H9 (cell line): ENCODE measurements around the gene SNX33. TPM values are rescaled to one million over a fixed set of nuclear protein-coding genes. Genes with fewer than 3 reads are reported as not detected.
A peak's percentile ranks its signal among the peaks of the same experiment; 100 is the strongest.

ENCODE experiments used
- DNase-seq: peaks from one replicate; pipeline ENCODE4 v3.0.0-alpha.2; 2017
- H2AFZ ChIP-seq: one replicate; pipeline ENCODE4 v1.6.1; 2013; ENCODE audit warnings: mild to moderate bottlenecking, low read length, control low read depth, moderate library complexity
- H2AK5ac ChIP-seq: 2 replicates; pipeline ENCODE4 v1.6.1; 2013; ENCODE audit warnings: low read length, control low read depth, mixed read lengths; ENCODE audit not compliant: insufficient read length
- H2BK120ac ChIP-seq: one replicate; pipeline ENCODE4 v1.6.1; 2013; ENCODE audit warnings: low read depth, mild to moderate bottlenecking, low read length, control low read depth, inconsistent platforms; ENCODE audit not compliant: poor library complexity, severe bottlenecking
- H2BK12ac ChIP-seq: 2 replicates; pipeline ENCODE4 v1.6.1; 2013; ENCODE audit warnings: low read length, control low read depth, mixed read lengths, low read depth; ENCODE audit not compliant: insufficient read length
- H2BK15ac ChIP-seq: 2 replicates; pipeline ENCODE4 v1.6.1; 2013; ENCODE audit warnings: low read depth, low read length, control low read depth
- H2BK20ac ChIP-seq: one replicate; pipeline ENCODE4 v1.6.1; 2013; ENCODE audit warnings: low read depth, mild to moderate bottlenecking, low read length, control low read depth, inconsistent platforms; ENCODE audit not compliant: poor library complexity, severe bottlenecking
- H2BK5ac ChIP-seq: 2 replicates; pipeline ENCODE4 v1.6.1; 2013; ENCODE audit warnings: low read length, control low read depth, mixed read lengths; ENCODE audit not compliant: insufficient read length
- H3K14ac ChIP-seq: 2 replicates; pipeline ENCODE4 v1.6.1; 2013; ENCODE audit warnings: low read length, control low read depth; ENCODE audit not compliant: insufficient read depth
- H3K18ac ChIP-seq: 2 replicates; pipeline ENCODE4 v1.6.1; 2013; ENCODE audit warnings: low read depth, mild to moderate bottlenecking, mixed read lengths, low read length, control low read depth; ENCODE audit not compliant: insufficient read length
- H3K23ac ChIP-seq: 2 replicates; pipeline ENCODE4 v1.6.1; 2013; ENCODE audit warnings: low read length, control low read depth, mixed read lengths, low read depth; ENCODE audit not compliant: insufficient read length
- H3K23me2 ChIP-seq: 2 replicates; pipeline ENCODE4 v1.6.1; 2013; ENCODE audit warnings: low read depth, mild to moderate bottlenecking, mixed read lengths, low read length, control low read depth; ENCODE audit not compliant: insufficient read length, poor library complexity, severe bottlenecking
- H3K27ac ChIP-seq: 2 replicates; pipeline ENCODE4 v1.5.1; 2013; ENCODE audit warnings: low read length, control low read depth, mixed read lengths, low read depth; ENCODE audit not compliant: insufficient read length
- H3K27me3 ChIP-seq: 2 replicates; pipeline ENCODE4 v1.6.1; 2013; ENCODE audit warnings: low read length, control low read depth, inconsistent platforms; ENCODE audit not compliant: insufficient read depth
- H3K4ac ChIP-seq: 2 replicates; pipeline ENCODE4 v1.6.1; 2013; ENCODE audit warnings: low read depth, mild to moderate bottlenecking, control low read depth, inconsistent platforms, low read length, moderate library complexity
- H3K4me1 ChIP-seq: 2 replicates; pipeline ENCODE4 v1.6.1; 2013; ENCODE audit warnings: low read length, control low read depth, inconsistent platforms; ENCODE audit not compliant: insufficient read depth
- H3K4me2 ChIP-seq: 2 replicates; pipeline ENCODE4 v1.6.1; 2013; ENCODE audit warnings: low read length, control low read depth, mixed read lengths; ENCODE audit not compliant: insufficient read length, insufficient read depth
- H3K56ac ChIP-seq: 2 replicates; pipeline ENCODE4 v1.6.1; 2013; ENCODE audit warnings: low read depth, mild to moderate bottlenecking, mixed read lengths, low read length, control low read depth; ENCODE audit not compliant: insufficient read length
- H3K79me1 ChIP-seq: 2 replicates; pipeline ENCODE4 v1.6.1; 2013; ENCODE audit warnings: low read depth, mild to moderate bottlenecking, moderate library complexity, low read length, control low read depth, inconsistent platforms; ENCODE audit not compliant: insufficient read depth, poor library complexity, severe bottlenecking
- H3K79me2 ChIP-seq: 2 replicates; pipeline ENCODE4 v1.6.1; 2013; ENCODE audit warnings: low read length, control low read depth, inconsistent platforms; ENCODE audit not compliant: insufficient read depth
- H3K9ac ChIP-seq: 2 replicates; pipeline ENCODE4 v1.6.1; 2013; ENCODE audit warnings: low read length, control low read depth, mixed read lengths; ENCODE audit not compliant: insufficient read length; ENCODE audit errors: extremely low read depth
- H3K9me3 ChIP-seq: one replicate; pipeline ENCODE4 v1.6.1; 2013; ENCODE audit warnings: low read depth, low read length, inconsistent platforms; ENCODE audit not compliant: control insufficient read depth
- H3T11ph ChIP-seq: one replicate; pipeline ENCODE4 v1.6.1; 2013; ENCODE audit warnings: mild to moderate bottlenecking, low read length, control low read depth, inconsistent platforms
- H4K20me1 ChIP-seq: one replicate; pipeline ENCODE4 v1.6.1; 2013; ENCODE audit not compliant: control insufficient read depth, insufficient read length, insufficient read depth
- H4K5ac ChIP-seq: 2 replicates; pipeline ENCODE4 v1.6.1; 2013; ENCODE audit warnings: low read depth, mild to moderate bottlenecking, mixed read lengths, low read length, control low read depth; ENCODE audit not compliant: insufficient read length
- H4K8ac ChIP-seq: replicated peaks from 2 replicates; pipeline ENCODE4 v1.6.1; 2013; ENCODE audit warnings: low read length, control low read depth, mixed read lengths, low read depth; ENCODE audit not compliant: insufficient read length
- H4K91ac ChIP-seq: 2 replicates; pipeline ENCODE4 v1.6.1; 2013; ENCODE audit warnings: low read depth, mild to moderate bottlenecking, moderate library complexity, mixed read lengths, low read length, control low read depth; ENCODE audit not compliant: insufficient read length
- H3K27ac Mint-ChIP-seq, 3 experiments: 2 replicates in 2 of 3; 3 replicates in 1 of 3; pipeline ENCODE4 v1.8.0; 2020 to 2021; ENCODE audit warnings: mixed read lengths in 3 of 3, mild to moderate bottlenecking in 1 of 3, moderate library complexity in 1 of 3
- H3K27me3 Mint-ChIP-seq: 2 replicates; pipeline ENCODE4 v1.8.0; 2021; ENCODE audit warnings: low read depth, mild to moderate bottlenecking, moderate library complexity, mixed read lengths
- H3K36me3 Mint-ChIP-seq, 3 experiments: 2 replicates in 2 of 3; 3 replicates in 1 of 3; pipeline ENCODE4 v1.8.0; 2020 to 2021; ENCODE audit warnings: low read depth in 3 of 3, mixed read lengths in 3 of 3; ENCODE audit not compliant: insufficient read depth in 1 of 3
- H3K4me1 Mint-ChIP-seq, 2 experiments: 2 replicates each; pipeline ENCODE4 v1.8.0; 2020; ENCODE audit warnings: mixed read lengths in 2 of 2
- H3K4me3 Mint-ChIP-seq, 2 experiments: 2 replicates in 1 of 2; 3 replicates in 1 of 2; pipeline ENCODE4 v1.8.0; 2020 to 2021; ENCODE audit warnings: mild to moderate bottlenecking in 2 of 2, mixed read lengths in 2 of 2, moderate library complexity in 1 of 2
- H3K9me3 Mint-ChIP-seq, 2 experiments: 2 replicates in 1 of 2; 3 replicates in 1 of 2; pipeline ENCODE4 v1.8.0; 2020; ENCODE audit warnings: mild to moderate bottlenecking in 2 of 2, mixed read lengths in 2 of 2, moderate library complexity in 1 of 2
- CTCF ChIP-seq: fragments of 200-600 bp; sonication (generic); conservative IDR thresholded peaks from 3 replicates; pipeline ENCODE4 v1.8.0; 2021; ENCODE audit warnings: antibody characterized with exemption, mild to moderate bottlenecking
- WGBS: extraction: QIAGEN DNeasy Blood & Tissue Kit; methylation state at CpG from one replicate; pipeline ENCODE4 v1.1.7; 2013; ENCODE audit warnings: missing lambda C conversion rate, low lambda C conversion rate, mixed read lengths; ENCODE audit not compliant: insufficient read length; ENCODE audit errors: extremely low coverage; 5-methylcytosine and 5-hydroxymethylcytosine counted together
- total RNA-seq: library from RNA; stranded (reverse); gene quantifications from 2 replicates; pipeline ENCODE4 v1.2.1, GENCODE V29; 2021

SNX33 gene
- total RNA-seq, 1 experiment from 2014 or later: 17.7 TPM

GRCh38 chr15:75694241-75695182, 46.8 kb downstream of the SNX33 start:
- H3K23ac ChIP-seq: no peak overlapping the region
- Mint-ChIP-seq H3K4me3 (no peak overlapping the region), H3K4me1 (peaks cover 22 to 33% of the 10 kb centered on the region in 2 experiments), H3K27ac (peak overlapping the region; percentile 40 to 88 (median 70); a peak in 4 of 7 replicates), H3K36me3 (no peaks in the 10 kb centered on the region; a peak in 1 of 7 replicates), H3K9me3 (no peaks in the 10 kb centered on the region), H3K27me3 (peaks cover 9% of the 10 kb centered on the region)
- TF ChIP-seq CTCF: peak; percentile 54
- H2AFZ ChIP-seq: no peak overlapping the region
- H2BK20ac ChIP-seq: no peak overlapping the region
- no peaks in the 10 kb centered on the region for H4K20me1 ChIP-seq
- H3K14ac ChIP-seq: no peak overlapping the region
- H3K79me2 ChIP-seq: no peaks in the 10 kb centered on the region
- no peaks in the 10 kb centered on the region for H3K79me1 ChIP-seq
- H3T11ph ChIP-seq: no peak overlapping the region
- no peak overlapping the region for H2BK120ac ChIP-seq
- no peaks in the 10 kb centered on the region for H3K9me3 ChIP-seq
- peaks cover 7% of the 10 kb centered on the region; the same call in 1 of the 2 replicates for H3K4me1 ChIP-seq
- H3K4me2 ChIP-seq: no peak overlapping the region
- no peak overlapping the region for H4K91ac ChIP-seq
- no peak overlapping the region for H3K4ac ChIP-seq
- no peak overlapping the region for H3K9ac ChIP-seq
- DNase-seq: peak; percentile 74
- H4K8ac ChIP-seq: no peak overlapping the region
- H3K27ac ChIP-seq: no peak overlapping the region
- H4K5ac ChIP-seq: no peak overlapping the region
- no peaks in the 10 kb centered on the region for H3K23me2 ChIP-seq
- H2BK15ac ChIP-seq: no peak overlapping the region
- no peak overlapping the region for H2BK5ac ChIP-seq
- WGBS: no CpG with 5 or more reads among the region's 20 CpGs
- H3K27me3 ChIP-seq: no peaks in the 10 kb centered on the region
- H2BK12ac ChIP-seq: no peak overlapping the region
- peak overlapping the region; percentile 47 for H3K18ac ChIP-seq
- H3K56ac ChIP-seq: no peak overlapping the region
- H2AK5ac ChIP-seq: no peak overlapping the region
